Amniotic epithelial cell (primary cell): ENCODE results near the gene LSM4.

ENCODE experiments used
- DNase-seq: peaks from one replicate; pipeline ENCODE4 v3.0.0-alpha.2; 2010; ENCODE audit warnings: low read depth

LSM4 gene

DNA sequence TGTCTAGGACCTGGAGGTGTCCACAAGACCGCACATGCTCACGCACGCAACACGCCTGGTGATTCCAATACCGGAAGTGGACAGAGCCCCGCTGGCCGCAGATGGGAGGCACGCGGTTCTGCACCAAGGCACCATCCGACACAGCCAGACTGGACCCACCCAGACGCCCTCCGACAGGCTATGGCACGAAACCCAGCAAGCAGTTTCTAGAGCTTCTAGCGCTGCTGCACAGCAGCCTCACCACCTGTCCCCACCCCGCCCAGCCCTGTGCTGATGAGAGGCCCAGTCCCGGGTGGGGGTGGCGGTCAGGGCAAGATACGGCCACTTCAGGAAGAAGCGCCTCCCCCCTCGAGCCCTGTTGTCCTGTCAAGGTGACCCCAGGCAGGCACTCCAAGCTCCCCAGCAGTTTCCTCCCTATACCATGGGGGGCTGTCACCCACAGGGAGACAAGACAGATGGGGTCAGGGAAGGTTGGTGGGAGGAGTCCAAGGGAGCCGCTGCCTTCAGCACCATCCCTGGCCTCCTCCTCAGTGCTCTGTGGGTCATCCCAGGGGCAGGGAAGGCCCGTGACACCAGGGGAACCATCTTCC is 11.3 kb downstream of the LSM4 start:
- DNase-seq = no peak

DNA sequence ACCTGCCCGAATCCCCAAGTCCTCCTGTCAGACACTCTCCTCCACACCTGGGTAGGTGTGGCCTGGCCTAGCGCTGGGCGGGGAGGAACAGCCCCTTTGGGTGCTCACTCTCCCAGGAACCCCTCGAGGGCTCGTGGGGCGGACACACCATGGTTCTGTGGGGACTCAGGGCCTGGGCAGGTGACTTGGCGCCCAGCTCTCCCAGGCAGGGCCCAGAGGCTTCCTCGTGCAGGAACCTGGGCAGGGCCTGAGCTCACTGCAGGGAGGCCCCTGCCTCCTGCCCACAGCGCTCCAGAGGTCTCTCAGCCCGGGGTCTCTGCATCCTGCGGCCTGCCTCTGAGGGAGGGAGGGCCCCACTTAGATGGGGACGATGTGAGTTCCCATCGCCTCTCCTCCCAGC is 11.9 kb downstream of the LSM4 start:
- no peak for DNase-seq

DNA sequence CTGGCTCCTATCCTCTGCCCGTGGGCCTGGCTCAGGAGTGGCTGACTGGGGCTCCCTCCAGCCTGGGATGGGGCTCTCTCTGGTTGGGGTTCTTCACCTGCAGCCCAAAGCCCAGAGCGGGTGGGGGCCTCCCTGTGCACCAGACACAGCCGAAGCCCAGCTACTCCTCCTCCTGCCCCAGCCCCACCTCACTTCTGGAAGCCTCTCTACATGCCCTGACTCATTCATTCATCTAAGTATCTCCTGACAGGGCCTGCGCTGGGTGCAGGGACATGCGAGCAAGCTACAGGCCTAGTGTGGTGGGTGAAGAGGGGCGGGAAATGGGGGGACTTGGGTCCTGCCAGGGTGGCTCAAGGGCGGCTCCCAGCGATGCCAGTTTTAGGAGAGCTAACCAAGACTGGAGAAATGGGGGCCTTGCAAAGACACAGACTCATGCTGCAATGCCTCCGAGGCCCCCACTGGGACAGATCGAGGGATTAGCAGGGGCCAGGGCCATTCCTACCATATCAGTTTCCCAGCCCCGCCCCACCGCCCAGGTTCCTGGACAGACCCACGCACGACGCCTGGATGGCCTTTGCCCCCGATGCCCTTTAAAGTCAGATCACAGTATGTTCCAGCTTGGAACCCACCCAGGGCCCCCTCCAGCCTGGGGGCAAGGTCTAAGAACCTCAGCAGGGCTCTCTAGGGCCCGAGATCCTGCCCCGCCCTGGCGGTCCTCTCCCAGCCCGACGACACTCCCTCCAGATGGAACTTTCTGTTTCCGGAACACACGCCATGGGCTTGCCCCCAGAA is 12.6 kb downstream of the LSM4 start:
- no peak for DNase-seq

DNA sequence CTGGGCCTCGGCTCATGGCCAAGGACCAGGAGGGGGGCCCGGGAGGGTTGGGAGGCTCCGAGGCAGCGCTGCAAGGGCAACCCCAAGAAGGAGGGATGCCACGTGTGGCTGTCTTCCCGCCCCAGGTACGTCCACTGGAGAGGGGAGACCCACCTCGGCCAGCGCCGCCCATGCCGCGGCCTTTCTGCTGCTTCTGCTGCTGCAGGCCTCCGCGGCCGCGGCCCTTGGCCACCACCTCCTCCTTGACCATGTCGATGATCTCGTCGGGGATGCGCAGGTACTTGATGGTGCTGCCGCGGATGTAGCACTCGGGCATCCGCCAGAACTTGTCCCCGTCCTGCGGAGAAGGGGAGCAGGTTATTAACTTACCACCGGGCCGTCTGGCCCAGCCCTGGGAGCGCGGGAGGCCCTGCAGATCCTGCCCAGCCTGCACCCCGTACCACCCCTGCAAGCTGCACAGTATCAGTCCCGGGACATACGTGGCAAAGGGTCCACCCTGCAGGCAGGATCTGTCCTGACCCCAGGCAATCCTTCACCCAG is 13.3 kb downstream of the LSM4 start:
- DNase-seq = no peak

DNA sequence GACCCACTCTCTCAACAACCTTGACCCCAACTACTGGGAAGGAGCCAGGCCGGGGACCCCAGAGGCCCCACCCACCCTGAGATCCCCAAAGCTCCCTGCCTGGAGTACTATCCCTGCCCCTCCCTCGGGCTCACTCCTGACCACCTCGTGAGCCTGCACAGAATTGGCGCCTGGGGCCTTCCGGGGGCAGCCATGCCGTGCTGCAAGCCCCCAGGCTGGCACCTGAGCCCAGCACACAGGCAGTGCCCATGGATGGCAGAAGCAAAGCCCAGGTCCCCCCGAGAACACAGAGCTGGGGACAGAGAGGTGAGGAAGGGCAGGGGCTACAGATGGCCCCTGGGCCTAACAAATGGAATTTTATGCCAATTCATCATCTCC is 13.9 kb downstream of the LSM4 start:
- DNase-seq = no peak

DNA sequence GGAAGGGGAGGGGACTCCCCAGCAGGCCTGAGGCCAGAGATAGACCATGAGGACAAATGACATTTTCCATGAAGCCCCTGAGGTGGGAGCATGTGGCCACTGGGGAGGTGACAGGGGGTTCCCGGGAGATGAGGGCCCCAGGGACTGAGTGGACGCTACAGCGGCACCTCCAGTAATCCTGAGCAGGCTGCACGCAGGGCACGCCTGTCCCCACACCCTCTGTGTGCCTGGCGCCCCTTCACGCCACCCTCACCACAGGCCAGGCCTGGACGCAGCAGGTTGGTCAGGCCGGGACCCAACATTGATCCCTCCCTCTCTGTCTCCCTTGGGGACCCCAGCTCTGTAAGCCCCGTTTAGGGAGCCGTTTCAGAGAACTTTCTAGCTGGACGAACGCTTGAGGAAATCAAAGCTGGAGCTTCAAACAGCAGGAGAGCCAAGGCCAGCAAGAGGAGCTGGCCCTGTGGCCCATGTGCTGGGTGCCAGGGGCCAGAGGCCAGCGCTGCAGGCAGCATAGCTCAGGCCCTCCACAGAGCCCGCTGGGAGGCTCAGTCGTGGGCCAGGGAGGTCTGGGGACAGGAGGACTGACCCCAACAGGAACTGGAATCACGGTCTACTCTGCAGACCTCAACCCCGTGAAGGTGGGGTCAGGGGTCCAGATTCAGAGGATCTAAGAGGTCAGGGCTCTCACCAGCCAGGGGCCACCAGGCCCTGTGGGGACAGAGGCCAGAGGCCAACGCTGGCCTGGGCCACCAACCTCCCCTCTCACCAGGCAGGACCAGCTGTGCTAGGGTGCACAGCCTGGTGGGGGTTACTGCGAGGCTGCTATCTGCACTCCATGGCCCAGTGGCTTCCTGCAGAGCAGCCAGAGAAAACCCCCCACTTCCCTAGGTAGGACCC is 14.6 kb downstream of the LSM4 start:
- DNase-seq = no peak

DNA sequence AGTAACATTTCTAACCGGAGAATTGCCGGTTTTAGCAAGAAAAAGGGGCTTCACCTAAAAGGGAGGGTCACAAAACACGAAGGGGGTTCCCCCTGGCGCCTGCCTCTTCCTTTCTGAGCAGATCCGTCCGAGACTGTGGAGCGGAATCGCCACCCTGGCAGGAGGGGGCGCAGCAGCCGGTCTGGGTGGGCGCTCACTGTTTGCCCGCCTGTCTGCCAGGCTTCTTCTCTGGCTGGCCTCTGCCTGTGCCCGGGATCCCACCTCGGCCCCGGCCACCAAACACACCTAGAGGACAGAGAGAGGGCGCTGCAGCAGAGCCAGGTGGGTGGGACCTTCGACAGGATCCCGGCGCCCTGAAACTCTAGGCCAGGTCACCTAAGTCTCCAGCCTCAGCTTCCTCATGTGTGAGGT is 15.6 kb downstream of the LSM4 start:
- DNase-seq = no peak

DNA sequence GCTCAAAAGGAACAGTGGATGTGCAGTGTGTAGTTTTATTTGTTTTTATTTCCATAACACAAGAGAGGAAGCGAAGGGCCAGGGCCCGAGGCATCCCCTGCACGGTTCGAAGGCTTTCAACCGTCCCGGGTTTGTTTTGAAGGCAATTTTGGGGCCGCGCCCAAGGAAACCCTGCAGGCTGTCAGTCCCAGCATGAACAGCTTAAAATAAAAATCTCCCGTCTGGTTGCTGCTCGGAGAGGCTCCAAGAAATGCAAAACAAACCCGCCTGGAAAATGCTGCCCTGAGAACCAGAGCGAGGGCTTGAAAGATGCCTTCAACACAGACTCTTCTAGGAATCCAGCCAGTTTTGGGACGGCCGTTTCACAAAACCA is 16.0 kb downstream of the LSM4 start:
- no peak for DNase-seq

DNA sequence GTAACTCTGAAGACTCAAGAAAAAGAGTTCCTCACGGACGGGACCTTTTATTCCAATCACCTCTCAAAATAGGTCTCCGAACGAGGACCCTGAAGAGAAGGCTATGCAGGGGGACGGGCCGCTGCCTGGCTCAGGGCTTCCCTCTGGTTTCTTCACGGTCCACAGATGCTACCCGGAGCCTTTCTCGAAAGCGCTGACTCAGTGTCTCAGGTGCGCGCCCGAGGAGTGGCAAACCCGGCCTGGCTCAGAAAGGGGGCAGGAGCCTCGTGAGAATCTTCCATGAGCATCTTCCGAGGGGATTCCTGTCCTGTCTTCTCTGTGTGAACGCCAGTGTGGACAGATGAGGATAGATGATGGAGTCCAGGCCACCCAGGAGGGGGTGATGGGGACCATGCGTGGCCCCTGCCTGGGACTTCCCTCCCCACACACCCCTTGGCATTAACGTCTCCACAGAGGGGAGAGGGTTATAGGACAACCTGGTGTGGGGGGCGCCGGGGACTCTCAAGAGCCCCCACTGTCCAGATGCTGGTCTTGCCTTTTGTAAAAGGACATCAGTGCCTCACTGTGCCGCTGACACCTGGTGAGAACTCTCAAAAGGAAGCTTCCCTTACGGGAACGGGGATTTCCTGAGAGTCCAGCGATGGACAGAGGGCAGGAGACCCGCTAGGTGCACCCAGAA is 16.5 kb downstream of the LSM4 start:
- DNase-seq = no peak

DNA sequence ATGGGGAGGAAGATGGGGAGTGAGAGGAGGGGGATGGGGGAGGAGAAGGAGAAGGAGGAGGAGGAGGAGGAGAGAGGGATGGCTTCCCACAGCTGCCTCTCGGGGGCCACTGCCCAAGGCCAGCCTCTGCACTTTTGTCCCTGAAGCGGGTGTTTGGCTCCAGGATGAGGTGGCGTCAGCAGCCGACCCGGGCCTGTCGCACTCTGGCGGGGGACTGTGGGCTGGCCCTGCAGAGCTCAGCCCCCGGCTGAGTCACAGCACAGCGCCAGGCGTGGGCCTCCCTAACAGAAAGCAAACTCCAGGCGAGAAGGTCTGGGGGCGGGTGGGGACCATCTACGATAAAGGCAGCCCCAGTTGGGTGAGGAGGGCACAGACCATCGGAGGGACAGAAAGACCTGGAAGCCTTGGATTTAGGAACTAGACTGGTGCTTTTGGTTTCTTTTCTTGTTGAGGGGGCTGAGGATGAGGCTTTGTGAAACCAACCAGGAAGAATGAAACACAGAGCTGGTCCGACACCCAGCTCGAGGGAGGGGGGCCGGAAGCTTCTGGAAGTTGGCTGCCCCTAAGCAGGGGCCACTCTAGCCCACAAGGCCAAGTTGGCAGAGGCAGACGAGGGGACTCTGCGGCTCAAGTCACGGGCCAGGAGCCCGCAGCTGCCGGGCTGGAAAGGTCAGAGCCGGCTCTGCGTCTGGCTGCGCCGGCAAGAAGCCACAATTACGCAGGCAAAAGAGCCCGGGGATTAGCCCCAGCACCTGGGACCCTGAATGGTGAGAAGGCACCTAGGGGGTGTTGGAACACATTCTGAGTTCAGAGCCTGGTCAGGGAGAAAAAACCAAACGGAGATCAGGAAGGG is 18.2 kb downstream of the LSM4 start:
- peak; percentile 72 for DNase-seq

DNA sequence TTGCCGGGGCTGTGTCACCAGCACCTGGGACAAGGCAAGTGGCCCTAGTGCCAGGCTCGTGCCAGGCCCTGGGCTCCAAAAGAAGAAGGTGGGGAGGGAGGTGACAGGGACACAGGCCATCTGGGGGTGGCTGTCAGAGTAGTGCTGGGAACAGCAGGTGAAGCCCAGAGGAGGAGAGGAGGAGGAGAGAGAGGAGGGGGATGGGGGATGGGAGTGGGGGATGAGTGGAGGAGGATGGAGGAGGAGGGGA is 18.7 kb downstream of the LSM4 start:
- DNase-seq = no peak

DNA sequence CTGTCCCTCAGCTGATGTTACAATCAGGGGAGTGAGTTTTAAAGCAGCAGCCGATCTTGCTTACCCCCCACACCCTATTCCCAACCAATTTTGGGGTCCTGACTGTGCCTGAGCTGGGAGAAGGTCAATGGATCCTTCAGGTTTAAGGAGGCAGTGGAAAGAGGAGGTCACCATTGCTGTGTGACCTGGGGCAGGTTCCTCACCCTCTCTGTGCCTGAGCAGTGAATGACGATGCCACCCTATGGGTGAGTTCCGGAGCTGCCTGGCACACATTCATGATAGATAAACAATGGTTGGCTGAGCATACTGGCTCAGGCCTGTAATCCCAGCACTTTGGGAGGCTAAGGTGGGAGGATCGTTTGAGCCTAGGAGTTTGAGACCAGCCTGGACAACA is 21.2 kb downstream of the LSM4 start:
- no peak for DNase-seq

DNA sequence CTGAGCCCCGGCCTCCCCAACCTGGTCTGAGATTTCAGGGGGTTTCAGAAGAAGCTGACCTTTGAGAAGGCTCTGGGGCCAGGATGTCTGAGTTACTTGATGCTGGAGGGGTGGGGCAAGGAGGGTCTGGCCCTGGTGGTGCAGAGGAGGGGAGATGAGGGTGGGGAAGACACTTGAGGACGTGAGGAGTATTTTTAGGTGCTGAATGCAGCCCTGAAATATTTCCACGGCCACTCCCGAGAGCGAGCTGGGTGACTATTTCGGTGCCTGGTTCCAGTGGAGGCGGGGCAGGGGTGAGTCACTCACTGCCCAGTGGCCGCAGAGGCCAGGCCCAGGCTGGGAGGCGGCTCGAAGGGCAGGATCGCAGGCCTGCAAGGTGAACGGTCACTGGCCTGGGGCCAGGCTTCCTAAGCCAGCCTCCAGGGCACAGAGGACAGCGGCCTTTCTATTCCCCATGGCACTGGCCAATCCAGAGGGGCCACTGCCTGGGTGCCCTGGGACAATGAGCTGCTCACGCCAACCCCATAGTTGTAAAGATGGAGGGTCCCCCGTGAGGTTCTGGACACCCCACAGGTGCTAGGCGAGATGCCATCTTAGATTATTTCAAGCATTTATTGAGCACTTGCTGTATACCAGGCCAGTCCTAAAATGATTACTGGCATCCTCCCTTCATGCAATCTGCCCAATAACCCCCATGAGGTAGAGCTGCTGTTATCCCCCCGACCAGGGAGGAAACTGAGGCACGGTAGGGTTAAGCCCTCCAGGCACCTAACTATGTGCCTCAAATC is 21.8 kb downstream of the LSM4 start:
- DNase-seq = peak; percentile 76

DNA sequence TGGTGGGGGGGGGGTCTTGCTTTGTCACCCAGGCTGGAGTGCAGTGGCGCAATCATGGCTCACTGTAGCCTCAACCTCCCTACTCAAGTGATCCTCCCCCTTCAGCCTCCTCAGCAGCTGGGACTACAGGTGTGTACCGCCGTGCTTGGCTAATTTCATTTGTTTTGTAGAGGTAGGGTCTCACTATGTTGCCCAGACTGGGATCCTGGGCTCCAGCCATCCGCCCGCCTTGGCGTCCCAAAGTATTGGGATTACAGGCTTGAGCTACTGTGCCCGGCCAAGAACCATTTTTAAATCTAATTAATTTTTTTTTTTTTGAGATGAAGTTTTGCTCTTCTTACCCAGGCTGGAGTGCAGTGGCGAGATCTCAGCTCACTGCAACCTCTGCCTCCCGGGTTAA is 23.2 kb downstream of the LSM4 start:
- DNase-seq = no peak

DNA sequence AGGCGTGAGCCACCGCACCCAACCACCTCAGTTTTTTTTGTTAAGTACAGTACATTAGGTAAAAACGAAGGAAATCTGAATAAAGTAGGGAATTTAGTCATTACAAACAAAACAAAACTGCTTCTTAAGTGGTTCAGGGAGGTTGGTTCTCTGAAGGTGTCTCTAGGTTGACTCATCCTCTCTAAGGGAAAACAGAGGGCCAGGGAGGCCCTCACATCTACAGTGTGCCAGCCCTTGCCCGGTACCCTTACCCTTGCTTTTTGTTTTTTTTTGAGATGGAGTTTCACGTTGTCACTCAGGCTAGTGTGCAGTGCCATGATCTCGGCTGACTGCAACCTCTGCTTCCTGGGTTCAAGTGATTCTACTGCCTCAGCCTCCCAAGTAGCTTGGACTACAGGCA is 24.3 kb downstream of the LSM4 start:
- DNase-seq = peak; percentile 46

DNA sequence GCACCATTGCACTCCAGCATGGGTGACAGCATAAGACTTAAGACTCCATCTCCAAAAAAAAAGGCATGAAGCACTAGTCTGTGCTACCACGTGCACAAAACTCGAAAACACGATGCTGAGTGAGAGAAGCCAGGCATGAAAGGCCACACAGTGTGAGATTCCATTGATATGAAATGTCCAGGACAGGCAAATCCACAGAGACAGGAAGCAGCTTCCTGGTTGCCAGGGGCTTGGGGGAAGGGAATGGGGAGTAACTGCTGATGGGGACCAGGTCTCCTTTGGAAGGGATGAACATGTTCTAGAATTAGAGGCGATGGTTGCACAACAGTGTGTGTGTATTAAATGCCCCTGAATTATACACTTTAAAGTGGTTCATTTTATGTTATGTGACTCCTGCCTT is 25.6 kb downstream of the LSM4 start:
- peak; percentile 74 for DNase-seq

DNA sequence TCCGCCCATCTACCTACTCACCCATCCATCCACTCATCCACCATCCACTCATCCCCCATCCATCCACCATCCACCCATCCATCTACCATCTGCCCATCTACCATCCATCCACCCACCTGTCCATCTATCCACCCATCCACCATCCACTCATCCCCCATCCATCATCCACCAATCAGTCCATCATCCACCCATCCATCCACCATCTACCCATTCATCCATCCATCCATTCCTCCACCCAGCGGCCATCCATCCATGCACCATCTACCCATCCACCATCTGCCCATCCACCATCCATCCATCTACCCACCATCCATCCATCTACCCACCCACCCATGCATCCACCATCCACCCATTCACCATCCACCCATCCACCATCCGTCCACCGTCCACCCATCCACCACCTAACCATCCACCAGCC is 27.8 kb downstream of the LSM4 start:
- no peak for DNase-seq

DNA sequence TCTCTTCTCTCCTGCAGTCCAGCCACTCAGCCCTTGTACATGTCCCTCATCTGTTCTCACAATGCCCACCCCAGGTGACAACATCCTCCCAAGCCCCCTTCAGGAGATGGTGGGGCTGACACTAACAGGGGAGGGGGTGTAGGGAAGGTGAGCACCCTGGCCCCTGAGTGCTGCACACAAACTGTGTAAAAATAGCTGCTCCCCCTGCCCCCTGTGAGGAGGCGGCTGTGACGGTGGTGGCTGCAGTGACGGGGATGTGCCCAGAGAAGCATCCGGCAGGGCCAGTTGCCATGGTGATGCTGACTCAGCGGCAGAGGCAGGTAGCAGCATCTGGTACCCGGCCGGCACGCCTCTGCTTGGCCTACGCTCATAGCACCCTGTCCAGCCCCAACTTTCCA is 28.4 kb downstream of the LSM4 start:
- DNase-seq = no peak

DNA sequence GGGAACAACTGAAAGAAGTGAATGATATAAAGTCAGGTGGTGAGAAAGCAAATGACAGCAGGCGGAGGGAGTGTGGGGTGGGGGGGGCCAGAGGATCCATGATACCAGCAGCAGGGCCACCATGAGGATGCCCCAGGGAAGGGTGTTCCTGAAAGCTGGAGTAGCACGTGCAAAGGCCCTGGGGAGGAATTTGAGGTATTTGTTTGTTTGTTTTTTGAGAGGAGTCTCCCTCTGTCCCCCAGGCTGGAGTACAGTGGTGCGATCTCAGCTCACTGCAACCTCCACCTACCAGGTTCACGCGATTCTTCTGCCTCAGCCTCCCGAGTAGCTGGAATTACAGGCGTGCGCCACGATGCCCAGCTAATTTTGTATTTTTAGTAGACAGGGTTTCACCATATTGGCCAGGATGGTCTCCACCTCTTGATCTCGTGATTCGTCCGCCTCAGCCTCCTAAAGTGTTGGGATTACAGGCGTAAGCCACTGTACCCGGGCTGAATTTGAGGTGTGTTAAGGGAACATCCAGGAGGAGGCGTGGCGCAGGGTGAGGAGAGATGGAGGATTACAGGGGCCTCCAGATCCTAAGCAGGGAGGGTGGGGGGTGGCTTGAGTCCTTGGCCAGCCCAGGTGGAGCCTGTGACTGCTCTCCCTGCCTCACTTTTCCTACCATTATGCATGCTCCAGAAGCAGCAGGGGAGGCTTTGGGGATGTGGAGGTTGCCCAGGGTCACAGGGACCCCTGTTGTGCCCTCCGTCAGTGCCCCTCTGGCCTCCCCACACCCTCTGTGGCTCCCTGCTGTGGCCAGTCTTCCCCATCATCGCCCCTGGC is 29.0 kb downstream of the LSM4 start:
- no peak for DNase-seq
